ENCODE results near the gene TTC8. TPM values are rescaled to one million over a fixed set of nuclear protein-coding genes. Genes with fewer than 3 reads are reported as not detected.

Gene TTC8
- total and polyA plus RNA-seq, 10 donors, result 4.5 to 23.6 (median 11.0) TPM

- peaks cover 0 to 21% (median 16%) of the 10 kb centered on the region in 6 donors for H3K4me1 ChIP-seq
- DNase-seq, result peak; percentile 97
- peak; percentile 45 to 75 (median 70) for TF ChIP-seq POLR2AphosphoS5 (IDR thresholded peaks at IDR 0.05)
- TF ChIP-seq, protein P1, sequence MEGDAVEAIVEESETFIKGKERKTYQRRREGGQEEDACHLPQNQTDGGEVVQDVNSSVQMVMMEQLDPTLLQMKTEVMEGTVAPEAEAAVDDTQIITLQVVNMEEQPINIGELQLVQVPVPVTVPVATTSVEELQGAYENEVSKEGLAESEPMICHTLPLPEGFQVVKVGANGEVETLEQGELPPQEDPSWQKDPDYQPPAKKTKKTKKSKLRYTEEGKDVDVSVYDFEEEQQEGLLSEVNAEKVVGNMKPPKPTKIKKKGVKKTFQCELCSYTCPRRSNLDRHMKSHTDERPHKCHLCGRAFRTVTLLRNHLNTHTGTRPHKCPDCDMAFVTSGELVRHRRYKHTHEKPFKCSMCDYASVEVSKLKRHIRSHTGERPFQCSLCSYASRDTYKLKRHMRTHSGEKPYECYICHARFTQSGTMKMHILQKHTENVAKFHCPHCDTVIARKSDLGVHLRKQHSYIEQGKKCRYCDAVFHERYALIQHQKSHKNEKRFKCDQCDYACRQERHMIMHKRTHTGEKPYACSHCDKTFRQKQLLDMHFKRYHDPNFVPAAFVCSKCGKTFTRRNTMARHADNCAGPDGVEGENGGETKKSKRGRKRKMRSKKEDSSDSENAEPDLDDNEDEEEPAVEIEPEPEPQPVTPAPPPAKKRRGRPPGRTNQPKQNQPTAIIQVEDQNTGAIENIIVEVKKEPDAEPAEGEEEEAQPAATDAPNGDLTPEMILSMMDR (IDR thresholded peaks at IDR 0.05 in 8 of 11, conservative IDR thresholded peaks at IDR 0.05 in 3 of 11), result peak in 7 of 11 experiments; percentile 18 to 50 (median 39)
- no peak for TF ChIP-seq POLR2A (IDR thresholded peaks at IDR 0.05)
- no peaks in the 10 kb centered on the region for H3K36me3 ChIP-seq
- 0 to 1% (median 1%) methylated on average over 29 to 111 of the region's 111 CpGs for WGBS, 5 donors
- no peaks in the 10 kb centered on the region for H3K9me3 ChIP-seq
- H3K4me3 ChIP-seq, result peak within 1 kb of the TSS; percentile 53 to 85 (median 59)
- H3K27ac ChIP-seq, result peak within 1 kb of the TSS; percentile 70 to 91 (median 86)
- peaks cover 0 to 40% (median 0%) of the 10 kb centered on the region in 7 donors for H3K27me3 ChIP-seq (replicated peaks in 1 of 7)
- intact Hi-C loops (cut with DNase I; ENCODE audit: low total_unique reads), result no loop called here
Observed at GRCh38 chr14:88792473-88793258, 31.8 kb upstream of the TTC8 start, which contains the start of gene EML5. EML5 (minus strand) TSS chr14:88792953; CDS start chr14:88792503, 450 bp downstream.

DNA sequence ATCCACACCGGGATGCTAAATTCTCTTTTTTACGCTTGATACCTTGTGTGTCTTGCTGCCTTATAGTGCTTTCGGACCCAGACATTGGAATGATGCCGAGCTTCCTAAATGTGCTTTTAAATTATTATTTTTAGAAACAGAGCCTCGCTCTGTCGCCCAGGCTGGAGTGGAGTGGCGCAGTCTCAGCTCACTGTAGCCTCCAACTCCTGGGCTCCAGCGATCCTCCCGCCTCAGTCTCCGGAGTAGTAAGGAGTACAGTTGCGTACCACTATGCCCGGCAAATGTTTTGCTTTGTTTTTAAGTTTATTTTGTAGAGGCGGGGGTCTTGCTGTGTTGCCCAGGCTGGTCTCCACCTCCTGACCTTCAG is 31.2 kb upstream of the TTC8 start:
- 54 to 60% (median 55%) methylated on average over 13 of the region's 13 CpGs for WGBS, 5 donors
- H3K27me3 ChIP-seq (replicated peaks in 1 of 7), result peaks cover 0 to 44% (median 0%) of the 10 kb centered on the region in 7 donors
- H3K4me3 ChIP-seq, result peak overlapping the region; percentile 53 to 85 (median 59)

DNA sequence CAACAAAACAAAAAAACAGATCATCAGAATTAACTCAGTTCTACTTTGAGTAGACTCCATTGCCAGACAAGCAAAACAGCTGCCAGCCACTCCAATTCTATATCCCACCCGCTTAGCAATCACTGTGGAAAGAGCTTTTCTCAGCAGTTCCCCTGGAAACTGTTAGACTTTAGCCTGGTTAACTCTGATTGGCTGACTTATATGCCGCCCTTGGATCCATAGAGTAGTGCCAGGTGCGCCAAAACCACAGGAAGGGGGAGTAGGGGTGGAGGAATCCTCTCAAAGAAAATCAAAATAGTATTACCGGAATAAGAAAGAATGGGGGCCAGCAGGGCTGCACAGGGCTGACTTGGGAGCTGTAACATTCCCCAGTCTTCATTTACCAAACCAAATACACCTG is 26.3 kb upstream of the TTC8 start:
- no peaks in the 10 kb centered on the region for H3K9me3 ChIP-seq
- H3K4me3 ChIP-seq, result no peak overlapping the region
- H3K27me3 ChIP-seq (replicated peaks in 1 of 7), result peaks cover 0 to 13% (median 0%) of the 10 kb centered on the region in 7 donors
- peaks cover 0 to 6% (median 4%) of the 10 kb centered on the region in 6 donors for H3K4me1 ChIP-seq
- TF ChIP-seq, protein P1 (IDR thresholded peaks at IDR 0.05 in 8 of 11, conservative IDR thresholded peaks at IDR 0.05 in 3 of 11), result no peak
- H3K27ac ChIP-seq, result no peak overlapping the region
- no peaks in the 10 kb centered on the region for H3K36me3 ChIP-seq
- WGBS, 5 donors, result 64 to 80% (median 67%) methylated on average over 4 of the region's 4 CpGs
- DNase-seq, result no peak
- intact Hi-C loops (cut with DNase I; ENCODE audit: low total_unique reads), result no loop called here

More for the DNA sequence above, 31.2 kb upstream of the TTC8 start:
- no peak for DNase-seq
- Histone ChIP-seq H3K4me1 (peaks cover 0 to 21% (median 16%) of the 10 kb centered on the region in 6 donors), H3K27ac (peak overlapping the region in 7 of 8 donors; percentile 81 to 91 (median 86)), H3K9me3 (no peaks in the 10 kb centered on the region), H3K36me3 (no peaks in the 10 kb centered on the region)
- intact Hi-C loops (cut with DNase I; ENCODE audit: low total_unique reads), result no loop called here
- TF ChIP-seq, protein P1 (IDR thresholded peaks at IDR 0.05 in 8 of 11, conservative IDR thresholded peaks at IDR 0.05 in 3 of 11), result peak in 4 of 11 experiments; percentile 2 to 21 (median 8)
- no peak for TF ChIP-seq POLR2AphosphoS5 (IDR thresholded peaks at IDR 0.05)

- TF ChIP-seq POLR2AphosphoS5 (IDR thresholded peaks at IDR 0.05), result no peak
- WGBS, 5 donors, result 79 to 89% (median 82%) methylated on average over 5 of the region's 5 CpGs
- Histone ChIP-seq H3K9me3 (peaks cover 0 to 6% (median 0%) of the 10 kb centered on the region in 8 donors), H3K4me3 (no peak overlapping the region), H3K27me3 (replicated peaks in 1 of 7) (peaks cover 0 to 16% (median 0%) of the 10 kb centered on the region in 7 donors), H3K27ac (no peak overlapping the region), H3K36me3 (no peaks in the 10 kb centered on the region), H3K4me1 (no peaks in the 10 kb centered on the region)
- no peak for DNase-seq
- intact Hi-C loops (cut with DNase I; ENCODE audit: low total_unique reads), result no loop called here
Observed at GRCh38 chr14:88799522-88799921, 24.9 kb upstream of the TTC8 start.
